MV-4-11 (cell line): ENCODE results near the gene SYNE1.
"Not testable (repeated sequence)": the region's sequence is repeated elsewhere in the genome, so short reads cannot be mapped to it uniquely, and the experiment has no call there.

ENCODE experiments used
- DNase-seq: peaks from one replicate; lab custom pipeline; 2025; lab: John Stamatoyannopoulos, UW

The SYNE1 gene

GRCh38 chr6:152614776-152615175 lies 22.4 kb downstream of the SYNE1 start:
- DNase-seq: not testable (repeated sequence)

GRCh38 chr6:152609125-152609670 lies 28.0 kb downstream of the SYNE1 start:
- DNase-seq: no peak

- no peak for DNase-seq
These were observed 31.2 kb downstream of the SYNE1 start for GRCh38 chr6:152605941-152606340.

- no peak for DNase-seq
These were observed 31.8 kb downstream of the SYNE1 start for GRCh38 chr6:152605342-152605741.

GRCh38 chr6:152603911-152604310 lies 33.3 kb downstream of the SYNE1 start:
- DNase-seq: no peak

- DNase-seq: no peak
These were observed 37.1 kb downstream of the SYNE1 start for GRCh38 chr6:152600022-152600421.

- no peak for DNase-seq
These were observed 38.1 kb downstream of the SYNE1 start for GRCh38 chr6:152598901-152599537.

GRCh38 chr6:152598421-152598820 lies 38.7 kb downstream of the SYNE1 start:
- no peak for DNase-seq

- no peak for DNase-seq
These were observed 40.4 kb downstream of the SYNE1 start for GRCh38 chr6:152596726-152597125.

- no peak for DNase-seq
These were observed 41.7 kb downstream of the SYNE1 start for GRCh38 chr6:152595499-152595898.

GRCh38 chr6:152594701-152595100 lies 42.5 kb downstream of the SYNE1 start:
- DNase-seq: no peak

- DNase-seq: no peak
These were observed 48.7 kb downstream of the SYNE1 start for GRCh38 chr6:152588456-152588855.

- DNase-seq: peak; percentile 94
These were observed 49.7 kb downstream of the SYNE1 start for GRCh38 chr6:152587473-152587872.

- DNase-seq: no peak
These were observed 51.9 kb downstream of the SYNE1 start for GRCh38 chr6:152585236-152585635.

GRCh38 chr6:152583888-152584287 lies 53.3 kb downstream of the SYNE1 start:
- DNase-seq: no peak

GRCh38 chr6:152576525-152576924 lies 60.6 kb downstream of the SYNE1 start:
- DNase-seq: no peak

GRCh38 chr6:152575621-152576150 lies 61.5 kb downstream of the SYNE1 start:
- no peak for DNase-seq

GRCh38 chr6:152575161-152575560 lies 62.0 kb downstream of the SYNE1 start:
- no peak for DNase-seq

- no peak for DNase-seq
These were observed 63.4 kb downstream of the SYNE1 start for GRCh38 chr6:152573762-152574161.

- DNase-seq: no peak
These were observed 64.6 kb downstream of the SYNE1 start for GRCh38 chr6:152572338-152573088.

GRCh38 chr6:152571943-152572337 lies 65.2 kb downstream of the SYNE1 start:
- no peak for DNase-seq

GRCh38 chr6:152571089-152571488 lies 66.1 kb downstream of the SYNE1 start:
- DNase-seq: no peak
